Tibial nerve (tissue), 4 donors: ENCODE data around the gene TMEM151B.

Experiments used
- EP300 ChIP-seq, 2 donors: sonication (generic); formaldehyde crosslinking; IDR thresholded peaks; one replicate each; pipeline ENCODE4 v1.6.1; 2017; ENCODE audit warnings: antibody characterized with exemption in 2 of 2, mild to moderate bottlenecking in 1 of 2
- TF ChIP-seq, protein P1 (sequence below), 5 experiments: fragments of 200-600 bp in 3 of 5; fragments of 450-650 bp in 2 of 5; sonication (generic) in 3 of 5; IDR thresholded peaks; one replicate each; pipeline ENCODE4 v1.5.1; 2016 to 2019; ENCODE audit warnings: antibody characterized with exemption in 5 of 5, mild to moderate bottlenecking in 3 of 5, moderate library complexity in 2 of 5

- TF ChIP-seq, protein P1, sequence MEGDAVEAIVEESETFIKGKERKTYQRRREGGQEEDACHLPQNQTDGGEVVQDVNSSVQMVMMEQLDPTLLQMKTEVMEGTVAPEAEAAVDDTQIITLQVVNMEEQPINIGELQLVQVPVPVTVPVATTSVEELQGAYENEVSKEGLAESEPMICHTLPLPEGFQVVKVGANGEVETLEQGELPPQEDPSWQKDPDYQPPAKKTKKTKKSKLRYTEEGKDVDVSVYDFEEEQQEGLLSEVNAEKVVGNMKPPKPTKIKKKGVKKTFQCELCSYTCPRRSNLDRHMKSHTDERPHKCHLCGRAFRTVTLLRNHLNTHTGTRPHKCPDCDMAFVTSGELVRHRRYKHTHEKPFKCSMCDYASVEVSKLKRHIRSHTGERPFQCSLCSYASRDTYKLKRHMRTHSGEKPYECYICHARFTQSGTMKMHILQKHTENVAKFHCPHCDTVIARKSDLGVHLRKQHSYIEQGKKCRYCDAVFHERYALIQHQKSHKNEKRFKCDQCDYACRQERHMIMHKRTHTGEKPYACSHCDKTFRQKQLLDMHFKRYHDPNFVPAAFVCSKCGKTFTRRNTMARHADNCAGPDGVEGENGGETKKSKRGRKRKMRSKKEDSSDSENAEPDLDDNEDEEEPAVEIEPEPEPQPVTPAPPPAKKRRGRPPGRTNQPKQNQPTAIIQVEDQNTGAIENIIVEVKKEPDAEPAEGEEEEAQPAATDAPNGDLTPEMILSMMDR (IDR thresholded peaks at IDR 0.05) = no peak
- no peak for TF ChIP-seq EP300 (IDR thresholded peaks at IDR 0.05)
Observed at GRCh38 chr6:44303842-44304241, 33.6 kb downstream of the TMEM151B start.
